ENCODE data around the gene SLC25A15.

DNA sequence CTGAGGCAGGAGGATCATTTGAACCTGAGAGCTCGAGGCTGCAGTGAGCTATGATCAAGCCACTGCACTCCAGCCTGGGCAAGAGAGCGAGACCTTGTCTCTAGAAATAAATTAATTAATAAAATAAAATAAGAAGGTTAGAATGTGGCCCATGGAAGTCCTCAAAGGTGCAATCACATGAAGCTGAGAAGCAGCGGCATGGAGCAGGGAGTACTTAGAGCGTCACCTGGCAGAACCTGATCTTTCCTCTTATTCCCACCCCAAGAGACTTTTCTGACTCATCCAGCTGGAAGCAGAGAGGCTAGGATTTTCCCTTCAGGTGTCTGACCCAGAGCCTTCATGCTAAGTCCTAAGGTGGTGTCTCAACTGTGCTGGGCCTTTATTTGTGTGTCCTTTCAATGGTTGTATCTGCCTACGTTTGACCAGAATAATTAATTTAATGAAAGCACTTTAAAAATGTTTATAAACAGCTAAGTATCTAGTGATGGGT lies 9.6 kb upstream of the SLC25A15 start:
- TF ChIP-seq, protein P1, sequence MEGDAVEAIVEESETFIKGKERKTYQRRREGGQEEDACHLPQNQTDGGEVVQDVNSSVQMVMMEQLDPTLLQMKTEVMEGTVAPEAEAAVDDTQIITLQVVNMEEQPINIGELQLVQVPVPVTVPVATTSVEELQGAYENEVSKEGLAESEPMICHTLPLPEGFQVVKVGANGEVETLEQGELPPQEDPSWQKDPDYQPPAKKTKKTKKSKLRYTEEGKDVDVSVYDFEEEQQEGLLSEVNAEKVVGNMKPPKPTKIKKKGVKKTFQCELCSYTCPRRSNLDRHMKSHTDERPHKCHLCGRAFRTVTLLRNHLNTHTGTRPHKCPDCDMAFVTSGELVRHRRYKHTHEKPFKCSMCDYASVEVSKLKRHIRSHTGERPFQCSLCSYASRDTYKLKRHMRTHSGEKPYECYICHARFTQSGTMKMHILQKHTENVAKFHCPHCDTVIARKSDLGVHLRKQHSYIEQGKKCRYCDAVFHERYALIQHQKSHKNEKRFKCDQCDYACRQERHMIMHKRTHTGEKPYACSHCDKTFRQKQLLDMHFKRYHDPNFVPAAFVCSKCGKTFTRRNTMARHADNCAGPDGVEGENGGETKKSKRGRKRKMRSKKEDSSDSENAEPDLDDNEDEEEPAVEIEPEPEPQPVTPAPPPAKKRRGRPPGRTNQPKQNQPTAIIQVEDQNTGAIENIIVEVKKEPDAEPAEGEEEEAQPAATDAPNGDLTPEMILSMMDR (IDR thresholded peaks at IDR 0.05; ENCODE audit: poor library complexity), result no peak
- TF ChIP-seq EZH2phosphoT487 (IDR thresholded peaks at IDR 0.05; ENCODE audit: low read depth, severe bottlenecking, unreplicated experiment), result no peak

Data from hepatocyte (in vitro differentiated cells).